ENCODE measurements around the gene AACS.
"Not testable (repeated sequence)": the region's sequence is repeated elsewhere in the genome, so short reads cannot be mapped to it uniquely, and the experiment has no call there.

AACS gene

GRCh38 chr12:125057708-125058107, 7.5 kb upstream of the AACS start:
- no peak for DNase-seq

GRCh38 chr12:125061229-125061628, 4.0 kb upstream of the AACS start:
- no peak for DNase-seq

- DNase-seq: not testable (repeated sequence)
These were observed 1.7 kb upstream of the AACS start for GRCh38 chr12:125063522-125063921.

GRCh38 chr12:125064492-125064891, 743 bp upstream of the AACS start:
- no peak for DNase-seq

GRCh38 chr12:125065919-125066570, 810 bp downstream of the AACS start:
- DNase-seq: no peak

- no peak for DNase-seq
These were observed 3.2 kb downstream of the AACS start for GRCh38 chr12:125068391-125068790.

GRCh38 chr12:125069616-125070015, 4.4 kb downstream of the AACS start:
- DNase-seq: no peak

- no peak for DNase-seq
These were observed 4.9 kb downstream of the AACS start for GRCh38 chr12:125070112-125070511.

- DNase-seq: no peak
These were observed 5.6 kb downstream of the AACS start for GRCh38 chr12:125070661-125071390.

GRCh38 chr12:125071456-125071855, 6.2 kb downstream of the AACS start:
- DNase-seq: no peak

- no peak for DNase-seq
These were observed 7.3 kb downstream of the AACS start for GRCh38 chr12:125072496-125072895.

GRCh38 chr12:125074294-125074693, 9.1 kb downstream of the AACS start:
- not testable (repeated sequence) for DNase-seq

- no peak for DNase-seq
These were observed 10.9 kb downstream of the AACS start for GRCh38 chr12:125076103-125076502.

GRCh38 chr12:125079084-125079483, 13.8 kb downstream of the AACS start:
- DNase-seq: no peak

GRCh38 chr12:125079648-125080645, 14.7 kb downstream of the AACS start:
- no peak for DNase-seq

- DNase-seq: no peak
These were observed 16.2 kb downstream of the AACS start for GRCh38 chr12:125081427-125081826.

GRCh38 chr12:125083072-125083471, 17.8 kb downstream of the AACS start:
- no peak for DNase-seq

- DNase-seq: not testable (repeated sequence)
These were observed 23.0 kb downstream of the AACS start for GRCh38 chr12:125088199-125088598.

- DNase-seq: no peak
These were observed 23.8 kb downstream of the AACS start for GRCh38 chr12:125089083-125089482.

GRCh38 chr12:125089626-125090025, 24.4 kb downstream of the AACS start:
- no peak for DNase-seq

GRCh38 chr12:125090437-125090836, 25.2 kb downstream of the AACS start:
- DNase-seq: no peak

- no peak for DNase-seq
These were observed 26.2 kb downstream of the AACS start for GRCh38 chr12:125091401-125091800.

GRCh38 chr12:125092108-125092871, 27.1 kb downstream of the AACS start:
- DNase-seq: no peak

Data from NCI-H226 (cell line).